ENCODE data around the gene JAGN1. TPM values are rescaled to one million over a fixed set of nuclear protein-coding genes. Genes with fewer than 3 reads are reported as not detected.
"Not testable (repeated sequence)": the region's sequence is repeated elsewhere in the genome, so short reads cannot be mapped to it uniquely, and the experiment has no call there.

Gene JAGN1
- total RNA-seq, 2 donors from 2014 or later, result 22.8 to 32.0 TPM

GRCh38 chr3:9934235-9934621 lies 43.8 kb downstream of the JAGN1 start:
- no peak for ATAC-seq (replicated peaks)
- H3K36me3 Mint-ChIP-seq (ENCODE audit: low read depth), result peaks cover 46% of the 10 kb centered on the region
- no peaks in the 10 kb centered on the region for H3K27me3 Mint-ChIP-seq
- peak overlapping the region; percentile 97 for H3K27ac Mint-ChIP-seq
- H3K4me3 Mint-ChIP-seq, result peak overlapping the region; percentile 98
- peaks cover 19% of the 10 kb centered on the region for H3K4me1 Mint-ChIP-seq
- H3K9me3 Mint-ChIP-seq, result no peaks in the 10 kb centered on the region

- no peak for ATAC-seq (replicated peaks)
- Mint-ChIP-seq H3K4me3 (peak overlapping the region; percentile 98), H3K27ac (peak overlapping the region; percentile 97), H3K27me3 (no peaks in the 10 kb centered on the region), H3K9me3 (no peaks in the 10 kb centered on the region), H3K4me1 (peaks cover 19% of the 10 kb centered on the region), H3K36me3 (ENCODE audit: low read depth) (peaks cover 46% of the 10 kb centered on the region)
Measured at GRCh38 chr3:9934993-9935392, 44.6 kb downstream of the JAGN1 start.

DNA sequence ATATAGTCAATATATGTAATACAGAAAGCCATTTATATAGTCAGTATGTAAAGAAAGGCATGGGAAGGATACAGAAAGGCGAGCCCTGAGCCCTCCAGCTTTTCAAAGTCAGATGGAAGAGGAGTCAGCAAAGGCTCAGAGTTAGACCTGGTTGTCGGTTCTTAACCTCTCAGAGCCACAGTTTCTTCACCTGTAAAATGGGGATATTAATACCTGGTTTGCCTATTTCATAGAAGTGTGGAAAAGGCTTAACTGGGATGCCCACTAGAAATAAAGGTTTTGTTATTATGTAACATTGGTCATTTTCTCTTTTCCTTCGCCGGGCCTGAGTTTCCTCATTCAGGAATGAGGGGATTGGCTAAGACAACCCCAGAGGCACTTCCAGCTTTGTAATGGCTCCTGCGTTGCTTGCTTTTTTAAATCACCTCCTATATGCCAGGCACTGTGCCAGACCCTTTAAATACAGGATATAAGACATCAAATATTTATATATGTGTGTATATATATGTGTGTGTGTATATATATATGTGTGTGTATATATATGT lies 45.6 kb downstream of the JAGN1 start:
- peaks cover 19% of the 10 kb centered on the region for H3K4me1 Mint-ChIP-seq
- no peaks in the 10 kb centered on the region for H3K9me3 Mint-ChIP-seq
- H3K27ac Mint-ChIP-seq, result no peak overlapping the region
- peaks cover 48% of the 10 kb centered on the region for H3K36me3 Mint-ChIP-seq (ENCODE audit: low read depth)
- no peak for ATAC-seq (replicated peaks)
- no peaks in the 10 kb centered on the region for H3K27me3 Mint-ChIP-seq
- peak overlapping the region; percentile 98 for H3K4me3 Mint-ChIP-seq

- ATAC-seq (replicated peaks), result no peak
- H3K9me3 Mint-ChIP-seq, result no peaks in the 10 kb centered on the region
- no peak overlapping the region for H3K4me3 Mint-ChIP-seq
- no peak overlapping the region for H3K27ac Mint-ChIP-seq
- peaks cover 19% of the 10 kb centered on the region for H3K4me1 Mint-ChIP-seq
- H3K27me3 Mint-ChIP-seq, result no peaks in the 10 kb centered on the region
- H3K36me3 Mint-ChIP-seq (ENCODE audit: low read depth), result peaks cover 61% of the 10 kb centered on the region
Measured at GRCh38 chr3:9937486-9938238, 47.3 kb downstream of the JAGN1 start.

- ATAC-seq (replicated peaks), result no peak
- H3K27ac Mint-ChIP-seq, result no peak overlapping the region
- H3K4me1 Mint-ChIP-seq, result peaks cover 19% of the 10 kb centered on the region
- peaks cover 62% of the 10 kb centered on the region for H3K36me3 Mint-ChIP-seq (ENCODE audit: low read depth)
- no peaks in the 10 kb centered on the region for H3K27me3 Mint-ChIP-seq
- no peak overlapping the region for H3K4me3 Mint-ChIP-seq
- no peaks in the 10 kb centered on the region for H3K9me3 Mint-ChIP-seq
Measured at GRCh38 chr3:9938966-9939365, 48.6 kb downstream of the JAGN1 start.

DNA sequence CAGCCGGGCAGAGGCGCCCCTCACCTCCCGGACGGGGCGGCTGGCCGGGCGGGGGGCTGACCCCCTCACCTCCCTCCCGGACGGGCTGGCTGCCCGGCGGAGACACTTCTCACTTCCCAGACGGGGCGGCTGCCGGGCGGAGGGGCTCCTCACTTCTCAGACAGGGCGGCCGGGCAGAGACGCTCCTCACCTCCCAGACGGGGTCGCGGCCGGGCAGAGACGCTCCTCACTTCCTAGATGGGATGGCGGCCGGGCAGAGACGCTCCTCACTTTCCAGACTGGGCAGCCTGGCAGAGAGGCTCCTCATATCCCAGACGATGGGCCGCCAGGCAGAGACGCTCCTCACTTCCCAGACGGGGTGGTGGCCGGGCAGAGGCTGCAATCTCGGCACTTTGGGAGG lies 49.5 kb downstream of the JAGN1 start:
- peaks cover 11% of the 10 kb centered on the region for H3K4me1 Mint-ChIP-seq
- H3K36me3 Mint-ChIP-seq (ENCODE audit: low read depth), result peaks cover 57% of the 10 kb centered on the region

GRCh38 chr3:9940746-9941145 lies 50.3 kb downstream of the JAGN1 start:
- Mint-ChIP-seq H3K36me3 (ENCODE audit: low read depth) (peaks cover 49% of the 10 kb centered on the region), H3K27ac (no peak overlapping the region), H3K4me3 (no peak overlapping the region), H3K4me1 (peaks cover 3% of the 10 kb centered on the region), H3K9me3 (no peaks in the 10 kb centered on the region), H3K27me3 (no peaks in the 10 kb centered on the region)
- no peak for ATAC-seq (replicated peaks)

More for the DNA sequence above, 49.5 kb downstream of the JAGN1 start:
- H3K9me3 Mint-ChIP-seq; ATAC-seq (replicated peaks); H3K27me3 Mint-ChIP-seq; H3K27ac Mint-ChIP-seq; H3K4me3 Mint-ChIP-seq: not testable (repeated sequence)

GRCh38 chr3:9942164-9942563 lies 51.8 kb downstream of the JAGN1 start:
- no peak for ATAC-seq (replicated peaks)
- Mint-ChIP-seq H3K9me3 (no peaks in the 10 kb centered on the region), H3K4me1 (no peaks in the 10 kb centered on the region), H3K4me3 (no peak overlapping the region), H3K27ac (no peak overlapping the region), H3K27me3 (no peaks in the 10 kb centered on the region), H3K36me3 (ENCODE audit: low read depth) (peaks cover 38% of the 10 kb centered on the region)

DNA sequence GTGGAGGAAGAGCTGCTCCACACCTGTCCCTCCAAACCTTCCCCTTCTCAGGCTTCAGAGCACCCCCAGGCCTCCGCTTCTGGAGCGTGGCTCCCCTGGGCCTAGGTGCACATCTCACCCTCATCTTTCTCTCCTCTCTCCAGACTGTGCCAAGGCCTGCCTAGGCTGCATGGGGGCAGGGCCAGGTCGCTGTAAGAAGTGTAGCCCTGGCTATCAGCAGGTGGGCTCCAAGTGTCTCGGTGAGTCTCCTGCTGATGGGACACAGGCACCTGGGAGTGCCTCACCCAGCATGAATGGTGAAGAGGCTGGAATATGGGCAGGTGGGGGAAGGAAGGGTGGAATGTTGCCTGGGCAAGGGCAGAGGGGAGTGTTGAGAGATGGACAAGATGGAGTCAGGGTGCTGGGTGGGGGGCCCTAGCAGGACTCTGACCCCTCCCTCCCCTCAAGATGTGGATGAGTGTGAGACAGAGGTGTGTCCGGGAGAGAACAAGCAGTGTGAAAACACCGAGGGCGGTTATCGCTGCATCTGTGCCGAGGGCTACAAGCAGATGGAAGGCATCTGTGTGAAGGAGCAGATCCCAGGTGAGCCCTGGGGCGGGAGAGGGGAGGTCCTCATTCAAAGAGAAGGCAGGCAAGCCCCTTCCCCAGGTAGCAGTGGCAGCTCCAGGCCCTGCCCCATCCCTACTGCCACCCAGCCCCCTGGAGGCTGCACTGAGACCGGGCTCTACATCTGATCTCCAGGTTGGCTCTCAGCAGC lies 52.7 kb downstream of the JAGN1 start:
- no peaks in the 10 kb centered on the region for H3K4me1 Mint-ChIP-seq
- no peak overlapping the region for H3K27ac Mint-ChIP-seq
- no peaks in the 10 kb centered on the region for H3K27me3 Mint-ChIP-seq
- no peak overlapping the region for H3K4me3 Mint-ChIP-seq
- H3K36me3 Mint-ChIP-seq (ENCODE audit: low read depth), result peaks cover 28% of the 10 kb centered on the region
- H3K9me3 Mint-ChIP-seq, result no peaks in the 10 kb centered on the region
- ATAC-seq (replicated peaks), result no peak

Other genes with a start within 250 kb of the JAGN1 start
- 10 to 100 TPM; 49.7 to 54.8 TPM for gene MTMR14, start 241.1 kb upstream of the JAGN1 start, total RNA-seq
- gene CPNE9, start 186.8 kb upstream of the JAGN1 start, total RNA-seq, result under 1 TPM; 0.32 to 0.54 TPM
- gene BRPF1, start 158.9 kb upstream of the JAGN1 start, total RNA-seq, result 10 to 100 TPM; 22.7 to 31.0 TPM
- 10 to 100 TPM; 37.4 to 52.3 TPM for gene OGG1, start 140.7 kb upstream of the JAGN1 start, total RNA-seq
- gene CAMK1, start 120.7 kb upstream of the JAGN1 start, total RNA-seq, result 10 to 100 TPM; 23.9 to 75.4 TPM
- 10 to 100 TPM; 77.8 to 81.9 TPM for gene TADA3, start 98.1 kb upstream of the JAGN1 start, total RNA-seq
- 100 to 1,000 TPM; 159 to 291 TPM for gene ARPC4, start 97.5 kb upstream of the JAGN1 start, total RNA-seq
- 100 to 1,000 TPM in 1 of 2 donors, 10 to 100 TPM in 1; 55.9 to 123 TPM for gene TTLL3, start 80.3 kb upstream of the JAGN1 start, total RNA-seq
- 10 to 100 TPM; 65.9 to 66.9 TPM for gene RPUSD3, start 46.6 kb upstream of the JAGN1 start, total RNA-seq
- under 1 TPM in 1 of 2 donors, not detected in 1; 0.42 TPM for gene CIDEC, start 10.4 kb upstream of the JAGN1 start, total RNA-seq
- gene IL17RE, start 12.2 kb downstream of the JAGN1 start, total RNA-seq, result 10 to 100 TPM in 1 of 2 donors, 1 to 10 TPM in 1; 5.9 to 20.1 TPM
- gene IL17RC, start 26.5 kb downstream of the JAGN1 start, total RNA-seq, result 1 to 10 TPM; 1.2 to 3.5 TPM
- gene CRELD1, start 43.2 kb downstream of the JAGN1 start, total RNA-seq, result 10 to 100 TPM; 14.2 to 36.7 TPM
- gene PRRT3, start 61.8 kb downstream of the JAGN1 start, total RNA-seq, result 1 to 10 TPM; 3.2 to 9.1 TPM
- gene EMC3, start 96.2 kb downstream of the JAGN1 start, total RNA-seq, result 10 to 100 TPM; 50.3 to 59.7 TPM
- 10 to 100 TPM; 59.0 to 74.0 TPM for gene FANCD2, start 135.8 kb downstream of the JAGN1 start, total RNA-seq
- not detected for gene FANCD2OS, start 217.6 kb downstream of the JAGN1 start, total RNA-seq
- 100 to 1,000 TPM in 1 of 2 donors, 10 to 100 TPM in 1; 93.3 to 111 TPM for gene BRK1, start 225.1 kb downstream of the JAGN1 start, total RNA-seq